Activated CD4-positive, alpha-beta T cell treated with anti-CD3 and anti-CD28 coated beads for 36 hours (primary cell): ENCODE data around the gene MED10. TPM values are rescaled to one million over a fixed set of nuclear protein-coding genes. Genes with fewer than 3 reads are reported as not detected.
"Not testable (repeated sequence)": the region's sequence is repeated elsewhere in the genome, so short reads cannot be mapped to it uniquely, and the experiment has no call there.

Experiments used
- ATAC-seq: fragments of 200-7000 bp; cut with Tn5 transposase; one replicate; pipeline ENCODE4 v1.10.0; 2021; ENCODE audit warnings: mild to moderate bottlenecking, moderate library complexity
- CTCF ChIA-PET: fragments of 350-600 bp; sonication (Branson Sonifier 250); formaldehyde crosslinking; loops from one replicate; lab custom pipeline; 2021; ENCODE audit warnings: antibody characterized with exemption; lab: Charles Lee
- POLR2A ChIA-PET: fragments of 350-600 bp; sonication (Branson Sonifier 250); formaldehyde crosslinking; loops from one replicate; lab custom pipeline; 2021; ENCODE audit warnings: antibody characterized with exemption, inconsistent platforms; lab: Charles Lee
- DNase-seq: peaks from one replicate; pipeline ENCODE4 v3.0.0-alpha.2; 2020
- H3K27ac Mint-ChIP-seq: one replicate; pipeline ENCODE4 v1.8.0; 2021; ENCODE audit warnings: mixed read lengths
- H3K27me3 Mint-ChIP-seq: one replicate; pipeline ENCODE4 v1.8.0; 2021; ENCODE audit warnings: mixed read lengths
- H3K36me3 Mint-ChIP-seq: one replicate; pipeline ENCODE4 v1.8.0; 2021; ENCODE audit warnings: low read depth, mixed read lengths
- H3K4me1 Mint-ChIP-seq: one replicate; pipeline ENCODE4 v1.8.0; 2021; ENCODE audit warnings: mixed read lengths
- H3K4me3 Mint-ChIP-seq: one replicate; pipeline ENCODE4 v1.8.0; 2021; ENCODE audit warnings: mild to moderate bottlenecking, moderate library complexity, mixed read lengths
- H3K9me3 Mint-ChIP-seq: one replicate; pipeline ENCODE4 v1.8.0; 2021; ENCODE audit warnings: low read depth, mixed read lengths
- intact Hi-C, 2 experiments: fragments of 100-400 bp; cut with DNase I in 1 of 2; cut with micrococcal nuclease in 1 of 2; formaldehyde crosslinking; loops; one replicate each; pipeline versions ENCODE4 v1.14.2 to v1.15.1; 2022 to 2024; cut with DNase I, micrococcal nuclease
- total RNA-seq, 2 experiments: library from RNA; stranded (reverse); gene quantifications; one replicate each; pipeline ENCODE4 v1.2.3, GENCODE V29; 2021

The MED10 gene
- total RNA-seq, 2 experiments from 2014 or later, result 40.4 to 50.8 TPM

- H3K27me3 Mint-ChIP-seq, ATAC-seq, POLR2A ChIA-PET, H3K27ac Mint-ChIP-seq, H3K4me3 Mint-ChIP-seq, DNase-seq, H3K9me3 Mint-ChIP-seq, intact Hi-C loops, H3K36me3 Mint-ChIP-seq: not testable (repeated sequence)
- peaks cover 16% of the 10 kb centered on the region for H3K4me1 Mint-ChIP-seq
- CTCF ChIA-PET, result interaction anchor here (1.2 kb wide), 1 partner anchor 20 kb away, joined by 4 read pairs; no protein-coding TSS in a partner anchor
Measured at GRCh38 chr5:6357817-6358433, 20.4 kb downstream of the MED10 start.

- peaks cover 17% of the 10 kb centered on the region for H3K4me1 Mint-ChIP-seq
- H3K9me3 Mint-ChIP-seq, result no peaks in the 10 kb centered on the region
- intact Hi-C loops, result no loop called here
- H3K27me3 Mint-ChIP-seq, result no peaks in the 10 kb centered on the region
- ChIA-PET POLR2A (no interaction called here), CTCF (no interaction called here)
- H3K27ac Mint-ChIP-seq, result no peak overlapping the region
- DNase-seq (no peak), ATAC-seq (no peak)
- no peak overlapping the region for H3K4me3 Mint-ChIP-seq
- peaks cover 2% of the 10 kb centered on the region for H3K36me3 Mint-ChIP-seq
Measured at GRCh38 chr5:6356578-6357164, 21.7 kb downstream of the MED10 start.

- ChIA-PET POLR2A (interaction anchor here (0.6 kb wide), 1 partner anchor 556 kb away, joined by 3 read pairs; no protein-coding TSS in a partner anchor), CTCF (interaction anchor here (0.6 kb wide), 1 partner anchor 184 kb away, joined by 4 read pairs; no protein-coding TSS in a partner anchor)
- Mint-ChIP-seq H3K36me3 (no peaks in the 10 kb centered on the region), H3K4me3 (no peak overlapping the region), H3K27ac (no peak overlapping the region), H3K4me1 (peaks cover 16% of the 10 kb centered on the region), H3K27me3 (no peaks in the 10 kb centered on the region), H3K9me3 (no peaks in the 10 kb centered on the region)
- ATAC-seq (no peak), DNase-seq (no peak)
- intact Hi-C loops, result no loop called here
Measured at GRCh38 chr5:6355294-6355693, 23.1 kb downstream of the MED10 start.

GRCh38 chr5:6354848-6355247, 23.5 kb downstream of the MED10 start:
- DNase-seq (no peak), ATAC-seq (no peak)
- H3K9me3 Mint-ChIP-seq, result no peaks in the 10 kb centered on the region
- H3K36me3 Mint-ChIP-seq, result no peaks in the 10 kb centered on the region
- H3K4me3 Mint-ChIP-seq, result no peak overlapping the region
- H3K27ac Mint-ChIP-seq, result no peak overlapping the region
- CTCF ChIA-PET, result interaction anchor here (0.6 kb wide), 1 partner anchor 184 kb away, joined by 4 read pairs; no protein-coding TSS in a partner anchor
- H3K4me1 Mint-ChIP-seq, result peaks cover 12% of the 10 kb centered on the region
- POLR2A ChIA-PET, result interaction anchor here (0.6 kb wide), 1 partner anchor 555 kb away, joined by 3 read pairs; no protein-coding TSS in a partner anchor
- no peaks in the 10 kb centered on the region for H3K27me3 Mint-ChIP-seq
- intact Hi-C loops, result no loop called here

- CTCF ChIA-PET, result no interaction called here
- no peak for DNase-seq
- H3K4me1 Mint-ChIP-seq, result peaks cover 5% of the 10 kb centered on the region
Measured at GRCh38 chr5:6353602-6354302, 24.6 kb downstream of the MED10 start.

GRCh38 chr5:6350277-6351090, 27.9 kb downstream of the MED10 start:
- no peaks in the 10 kb centered on the region for H3K27me3 Mint-ChIP-seq
- ChIA-PET POLR2A (no interaction called here), CTCF (no interaction called here)
- no peaks in the 10 kb centered on the region for H3K9me3 Mint-ChIP-seq
- DNase-seq (no peak), ATAC-seq (no peak)
- H3K4me3 Mint-ChIP-seq, result no peak overlapping the region
- peaks cover 5% of the 10 kb centered on the region for H3K4me1 Mint-ChIP-seq
- intact Hi-C loops, result no loop called here
- H3K36me3 Mint-ChIP-seq, result no peaks in the 10 kb centered on the region
- no peak overlapping the region for H3K27ac Mint-ChIP-seq

More at GRCh38 chr5:6353602-6354302, 24.6 kb downstream of the MED10 start:
- POLR2A ChIA-PET, result interaction anchor here (0.6 kb wide), 1 partner anchor 167 kb away, joined by 3 read pairs; no protein-coding TSS in a partner anchor
- Mint-ChIP-seq H3K27ac (no peak overlapping the region), H3K9me3 (no peaks in the 10 kb centered on the region), H3K4me3 (no peak overlapping the region), H3K36me3 (no peaks in the 10 kb centered on the region), H3K27me3 (no peaks in the 10 kb centered on the region)
- ATAC-seq, result no peak
- intact Hi-C loops, result no loop called here

GRCh38 chr5:6349387-6349786, 29.0 kb downstream of the MED10 start:
- Mint-ChIP-seq H3K9me3 (no peaks in the 10 kb centered on the region), H3K27me3 (no peaks in the 10 kb centered on the region), H3K4me3 (no peak overlapping the region), H3K4me1 (peaks cover 5% of the 10 kb centered on the region), H3K27ac (no peak overlapping the region), H3K36me3 (no peaks in the 10 kb centered on the region)
- intact Hi-C loops, result no loop called here
- POLR2A ChIA-PET, result no interaction called here
- no peak for DNase-seq
- CTCF ChIA-PET, result no interaction called here
- no peak for ATAC-seq

GRCh38 chr5:6348476-6349000, 29.8 kb downstream of the MED10 start:
- DNase-seq, result no peak
- Mint-ChIP-seq H3K9me3 (no peaks in the 10 kb centered on the region), H3K27me3 (no peaks in the 10 kb centered on the region), H3K27ac (no peak overlapping the region), H3K4me1 (peaks cover 5% of the 10 kb centered on the region), H3K4me3 (no peak overlapping the region), H3K36me3 (no peaks in the 10 kb centered on the region)
- POLR2A ChIA-PET, result no interaction called here
- CTCF ChIA-PET, result no interaction called here
- no peak for ATAC-seq
- intact Hi-C loops, result no loop called here

- intact Hi-C loops, result no loop called here
- Mint-ChIP-seq H3K4me3 (no peak overlapping the region), H3K36me3 (no peaks in the 10 kb centered on the region), H3K27me3 (no peaks in the 10 kb centered on the region), H3K9me3 (no peaks in the 10 kb centered on the region), H3K27ac (no peak overlapping the region), H3K4me1 (peaks cover 5% of the 10 kb centered on the region)
- ATAC-seq (no peak), DNase-seq (no peak)
- POLR2A ChIA-PET, result no interaction called here
- CTCF ChIA-PET, result no interaction called here
Measured at GRCh38 chr5:6347673-6348072, 30.7 kb downstream of the MED10 start.

- H3K27me3 Mint-ChIP-seq, result no peaks in the 10 kb centered on the region
- H3K4me3 Mint-ChIP-seq, result no peak overlapping the region
- no peak for ATAC-seq
- no peak for DNase-seq
- intact Hi-C loops, result no loop called here
- POLR2A ChIA-PET, result no interaction called here
- H3K4me1 Mint-ChIP-seq, result peaks cover 5% of the 10 kb centered on the region
- CTCF ChIA-PET, result no interaction called here
- no peak overlapping the region for H3K27ac Mint-ChIP-seq
- no peaks in the 10 kb centered on the region for H3K36me3 Mint-ChIP-seq
- H3K9me3 Mint-ChIP-seq, result no peaks in the 10 kb centered on the region
Measured at GRCh38 chr5:6347165-6347564, 31.2 kb downstream of the MED10 start.

GRCh38 chr5:6344593-6344989, 33.8 kb downstream of the MED10 start:
- Mint-ChIP-seq H3K27me3 (no peaks in the 10 kb centered on the region), H3K4me1 (no peaks in the 10 kb centered on the region), H3K9me3 (no peaks in the 10 kb centered on the region), H3K27ac (no peak overlapping the region), H3K4me3 (no peak overlapping the region), H3K36me3 (no peaks in the 10 kb centered on the region)
- ChIA-PET POLR2A (no interaction called here), CTCF (interaction anchor here (0.6 kb wide), 1 partner anchor 141 kb away, joined by 3 read pairs; no protein-coding TSS in a partner anchor)
- DNase-seq (no peak), ATAC-seq (no peak)
- intact Hi-C loops, result no loop called here
